22Rv1 (cell line): ENCODE measurements around the gene GPC6.

ENCODE experiments used
- H3K27ac ChIP-seq: fragments of 450-650 bp; 2 replicates; pipeline ENCODE4 v1.5.1; 2017
- CTCF ChIP-seq: fragments of 450-650 bp; IDR thresholded peaks from 2 replicates; pipeline ENCODE4 v1.5.1; 2017; ENCODE audit warnings: mild to moderate bottlenecking
- ZFX ChIP-seq: fragments of 450-650 bp; IDR thresholded peaks from 2 replicates; pipeline ENCODE4 v1.6.1; 2017; ENCODE audit warnings: antibody characterized with exemption, borderline replicate concordance

The GPC6 gene

GRCh38 chr13:94309997-94310855 lies 1083.6 kb downstream of the GPC6 start:
- TF ChIP-seq ZFX (no peak), CTCF (no peak)
- H3K27ac ChIP-seq = no peak overlapping the region

GRCh38 chr13:94311893-94312292 lies 1085.3 kb downstream of the GPC6 start:
- H3K27ac ChIP-seq = no peak overlapping the region
- TF ChIP-seq ZFX (no peak), CTCF (no peak)

- H3K27ac ChIP-seq = no peak overlapping the region
- TF ChIP-seq ZFX = no peak
- no peak for TF ChIP-seq CTCF
Measured at GRCh38 chr13:94312511-94313216, 1086.1 kb downstream of the GPC6 start.

- TF ChIP-seq ZFX (no peak), CTCF (no peak)
- H3K27ac ChIP-seq = no peak overlapping the region
Measured at GRCh38 chr13:94313321-94313910, 1086.8 kb downstream of the GPC6 start.

- no peak overlapping the region for H3K27ac ChIP-seq
- no peak for TF ChIP-seq ZFX
- no peak for TF ChIP-seq CTCF
Measured at GRCh38 chr13:94313926-94314325, 1087.3 kb downstream of the GPC6 start.

GRCh38 chr13:94315188-94315587 lies 1088.6 kb downstream of the GPC6 start:
- TF ChIP-seq ZFX (no peak), CTCF (no peak)
- H3K27ac ChIP-seq = no peak overlapping the region
